ENCODE measurements around the gene CAMK2A.

DNA sequence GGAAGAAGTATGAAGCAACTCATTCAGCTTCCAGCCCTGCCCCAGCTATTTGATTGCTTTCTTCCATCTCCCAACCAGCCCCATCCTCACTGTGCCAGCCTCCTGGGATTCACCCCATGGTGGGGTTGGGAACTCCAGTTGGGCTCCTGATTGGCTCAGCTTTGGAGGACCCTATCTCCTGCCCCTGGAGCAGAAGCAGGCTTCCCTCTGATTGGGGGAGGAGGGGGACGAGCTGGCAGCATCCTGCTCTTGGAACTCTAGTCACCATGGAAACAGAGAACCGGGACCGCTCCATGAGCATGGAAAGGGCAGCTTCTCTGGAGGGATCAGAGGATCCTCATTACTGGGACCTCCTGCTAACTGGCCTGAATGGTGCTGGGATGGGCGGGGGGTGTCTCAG is 97.1 kb downstream of the CAMK2A start:
- TF ChIP-seq, protein P1, sequence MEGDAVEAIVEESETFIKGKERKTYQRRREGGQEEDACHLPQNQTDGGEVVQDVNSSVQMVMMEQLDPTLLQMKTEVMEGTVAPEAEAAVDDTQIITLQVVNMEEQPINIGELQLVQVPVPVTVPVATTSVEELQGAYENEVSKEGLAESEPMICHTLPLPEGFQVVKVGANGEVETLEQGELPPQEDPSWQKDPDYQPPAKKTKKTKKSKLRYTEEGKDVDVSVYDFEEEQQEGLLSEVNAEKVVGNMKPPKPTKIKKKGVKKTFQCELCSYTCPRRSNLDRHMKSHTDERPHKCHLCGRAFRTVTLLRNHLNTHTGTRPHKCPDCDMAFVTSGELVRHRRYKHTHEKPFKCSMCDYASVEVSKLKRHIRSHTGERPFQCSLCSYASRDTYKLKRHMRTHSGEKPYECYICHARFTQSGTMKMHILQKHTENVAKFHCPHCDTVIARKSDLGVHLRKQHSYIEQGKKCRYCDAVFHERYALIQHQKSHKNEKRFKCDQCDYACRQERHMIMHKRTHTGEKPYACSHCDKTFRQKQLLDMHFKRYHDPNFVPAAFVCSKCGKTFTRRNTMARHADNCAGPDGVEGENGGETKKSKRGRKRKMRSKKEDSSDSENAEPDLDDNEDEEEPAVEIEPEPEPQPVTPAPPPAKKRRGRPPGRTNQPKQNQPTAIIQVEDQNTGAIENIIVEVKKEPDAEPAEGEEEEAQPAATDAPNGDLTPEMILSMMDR (IDR thresholded peaks at IDR 0.05): no peak
- TF ChIP-seq POLR2A (IDR thresholded peaks at IDR 0.05): no peak
